Fibroblast of peridontal ligament (primary cell): ENCODE data around the gene NEURL4.

ENCODE experiments used
- DNase-seq: peaks from one replicate; pipeline ENCODE4 v3.0.0-alpha.2; 2010; ENCODE audit errors: extremely low read depth

Gene NEURL4

GRCh38 chr17:7279448-7279847 is 49.7 kb downstream of the NEURL4 start:
- no peak for DNase-seq

- DNase-seq: no peak
These were observed 62.4 kb downstream of the NEURL4 start for GRCh38 chr17:7266784-7267183.
